GM21576 (cell line): ENCODE data around the gene H2BK1.

ENCODE experiments used
- ATAC-seq: cut with Tn5 transposase; IDR thresholded peaks from one replicate; pipeline ENCODE4 v1.9.1; 2021; ENCODE audit warnings: mild to moderate bottlenecking, moderate library complexity; ENCODE audit not compliant: unreplicated experiment

Gene H2BK1

DNA sequence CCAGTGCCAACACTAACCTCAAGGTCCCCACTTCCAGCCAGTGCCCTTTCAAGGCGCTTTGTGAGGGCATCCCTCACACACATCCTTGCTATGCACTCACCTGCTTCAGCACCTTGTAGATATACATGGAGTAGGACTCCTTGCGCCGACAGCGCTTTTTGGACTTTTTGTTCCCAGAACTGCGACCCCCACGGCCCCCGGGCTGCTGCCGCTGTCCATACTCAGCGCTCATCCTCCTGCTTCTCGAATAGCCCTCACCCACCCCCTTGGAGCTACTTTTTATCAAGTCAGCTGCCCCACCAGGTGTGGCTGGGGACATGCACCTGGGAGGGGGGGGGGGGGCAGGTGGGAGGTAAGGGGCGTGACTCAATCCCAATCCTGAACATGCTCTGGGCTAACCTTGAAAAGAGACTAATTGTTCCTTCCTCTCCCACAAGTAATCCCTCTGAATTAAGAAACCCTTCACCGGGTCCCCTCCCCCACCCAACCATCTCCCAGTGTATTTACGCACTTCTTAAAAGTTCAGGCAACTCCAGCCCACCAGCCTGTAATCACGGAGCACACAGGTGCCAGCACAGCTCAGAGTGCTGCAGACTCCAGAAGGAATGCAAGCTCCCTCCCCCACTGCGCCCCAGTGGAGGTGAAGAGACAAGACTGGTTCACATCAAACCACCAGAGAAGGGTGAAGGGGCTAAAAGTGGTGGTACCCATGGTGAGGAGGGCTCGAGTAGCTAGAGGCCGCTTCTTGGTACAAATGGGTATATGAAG lies at the start of gene H2BK1:
H2BK1 (minus strand) TSS at position 402 of the 768 bp plus-strand sequence; CDS start at position 232, 170 bp downstream.
- no peak for ATAC-seq

- no peak for ATAC-seq
These were observed 47.7 kb upstream of the H2BK1 start for GRCh38 chr7:151257990-151258389.

GRCh38 chr7:151256410-151257045 lies 46.2 kb upstream of the H2BK1 start:
- no peak for ATAC-seq

DNA sequence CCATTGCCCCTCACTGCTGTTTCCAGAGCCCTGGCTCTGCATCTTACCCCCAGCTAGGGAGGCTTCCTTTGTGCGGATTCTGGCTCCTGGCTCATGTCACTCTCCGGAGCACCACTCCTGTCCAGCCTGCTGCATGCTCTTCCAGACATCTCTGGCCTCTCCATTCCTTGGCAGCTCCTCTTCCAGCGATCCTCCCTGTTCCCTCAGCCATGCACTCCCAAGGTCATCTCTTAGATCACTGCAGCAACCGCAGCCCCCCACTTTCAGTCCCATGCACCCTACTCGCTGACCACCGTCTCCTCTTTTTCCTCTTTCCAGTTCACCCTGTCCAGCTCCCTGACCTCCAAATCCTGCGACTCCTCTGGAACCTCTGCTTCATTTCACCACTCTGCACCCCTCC lies 45.1 kb upstream of the H2BK1 start:
- ATAC-seq: no peak

- no peak for ATAC-seq
These were observed 44.6 kb upstream of the H2BK1 start for GRCh38 chr7:151254851-151255250.

DNA sequence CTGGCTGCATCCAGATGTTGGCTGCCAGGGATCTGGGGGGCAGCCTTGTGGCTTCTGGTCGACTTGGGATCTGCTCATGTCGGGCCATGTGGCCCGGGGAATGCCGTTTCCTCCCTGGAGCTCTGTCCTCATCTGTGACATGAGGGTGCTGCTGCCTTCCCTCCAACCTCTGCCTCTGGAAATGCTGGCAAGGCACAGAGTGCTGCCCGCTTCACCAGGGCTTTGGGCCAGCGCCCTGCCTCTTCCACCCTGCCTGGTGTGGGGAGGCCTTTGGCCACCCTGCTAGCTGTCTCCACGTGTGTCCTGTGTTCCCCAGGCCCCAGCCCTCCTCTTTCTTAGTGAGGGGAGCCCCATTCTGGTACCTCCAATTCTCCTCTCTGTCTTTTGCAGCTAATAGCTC lies 44.0 kb upstream of the H2BK1 start:
- ATAC-seq: no peak

GRCh38 chr7:151252961-151253711 lies 42.8 kb upstream of the H2BK1 start:
- ATAC-seq: no peak

DNA sequence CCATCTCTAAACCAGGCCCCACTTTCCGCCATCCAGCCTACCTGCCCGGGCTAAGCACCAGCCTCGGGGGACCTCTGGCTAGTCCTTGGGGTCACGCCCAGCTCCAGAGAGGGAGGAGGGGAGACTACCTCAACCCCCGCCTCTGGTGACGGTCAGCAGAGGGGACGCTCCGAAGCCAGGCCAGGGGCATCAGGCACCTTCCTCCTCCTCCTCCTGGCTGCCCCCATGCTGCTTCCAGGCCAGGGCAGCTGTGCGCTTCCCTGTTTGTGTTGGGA lies 42.2 kb upstream of the H2BK1 start:
- ATAC-seq: no peak

- no peak for ATAC-seq
These were observed 41.6 kb upstream of the H2BK1 start for GRCh38 chr7:151251689-151252560.

DNA sequence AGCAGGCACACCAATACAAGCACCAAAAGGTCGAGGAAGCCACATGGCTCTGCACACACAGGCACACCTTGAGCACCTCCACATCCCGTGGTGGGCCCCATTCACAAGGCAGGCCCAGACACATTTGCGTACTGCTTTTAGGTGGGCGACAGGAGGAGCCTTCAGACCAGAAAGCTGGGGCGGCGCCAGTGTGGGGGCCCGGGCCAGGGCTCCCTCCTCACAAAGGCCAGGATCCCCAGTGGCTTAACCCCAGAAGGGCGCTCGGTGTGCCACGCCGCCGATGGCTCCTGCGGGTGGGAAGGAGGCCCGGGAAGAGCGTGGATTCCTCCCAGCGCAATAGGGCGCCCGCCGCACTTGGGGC lies 41.0 kb upstream of the H2BK1 start:
- no peak for ATAC-seq

DNA sequence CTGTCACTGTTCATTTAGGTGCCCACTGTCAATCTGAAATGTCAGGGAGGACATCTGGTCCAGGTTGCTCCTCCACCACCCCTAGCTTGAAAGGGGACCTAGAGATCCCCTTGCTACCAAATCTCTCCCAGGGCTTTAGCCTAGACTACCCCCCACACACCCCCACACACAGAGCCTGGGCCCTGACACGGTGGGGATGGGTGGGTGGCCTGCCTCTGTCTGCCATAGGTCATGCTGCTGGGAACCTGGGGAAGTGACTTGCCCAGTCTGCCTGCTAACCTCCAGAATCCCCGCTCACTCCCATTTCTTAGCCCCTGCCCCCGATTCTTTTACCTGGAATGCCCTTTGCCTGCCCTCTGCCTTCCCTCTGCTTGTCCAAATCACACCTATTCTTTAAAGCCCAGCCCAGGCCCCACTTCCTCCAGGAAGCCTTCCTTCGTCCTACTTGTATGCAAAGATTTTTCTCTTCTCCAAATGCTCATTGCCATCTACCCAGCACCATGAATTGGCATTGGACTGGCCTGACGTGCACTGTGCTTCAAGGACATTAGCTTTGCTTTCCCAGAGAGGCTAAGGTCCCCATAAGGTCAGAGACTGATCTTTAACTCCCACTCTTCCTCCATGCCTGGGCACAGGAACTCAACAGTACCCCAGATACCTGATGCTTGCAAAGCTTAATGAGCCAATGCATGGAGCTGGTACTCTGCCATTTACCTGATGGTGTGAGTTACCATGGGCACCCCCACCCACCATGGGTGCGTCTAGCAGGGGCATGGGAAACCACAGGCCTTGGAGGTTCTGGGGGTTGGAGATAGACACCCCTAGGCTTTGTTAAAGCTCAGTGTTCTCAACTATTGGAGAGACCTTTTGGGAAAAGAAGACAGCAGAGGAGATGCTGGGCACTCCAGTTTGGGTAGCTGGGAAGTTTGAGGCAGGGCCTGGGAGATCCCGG lies 40.2 kb upstream of the H2BK1 start:
- ATAC-seq: no peak

GRCh38 chr7:151249732-151250072 lies 39.4 kb upstream of the H2BK1 start:
- ATAC-seq: no peak

GRCh38 chr7:151249034-151249731 lies 38.9 kb upstream of the H2BK1 start:
- no peak for ATAC-seq

DNA sequence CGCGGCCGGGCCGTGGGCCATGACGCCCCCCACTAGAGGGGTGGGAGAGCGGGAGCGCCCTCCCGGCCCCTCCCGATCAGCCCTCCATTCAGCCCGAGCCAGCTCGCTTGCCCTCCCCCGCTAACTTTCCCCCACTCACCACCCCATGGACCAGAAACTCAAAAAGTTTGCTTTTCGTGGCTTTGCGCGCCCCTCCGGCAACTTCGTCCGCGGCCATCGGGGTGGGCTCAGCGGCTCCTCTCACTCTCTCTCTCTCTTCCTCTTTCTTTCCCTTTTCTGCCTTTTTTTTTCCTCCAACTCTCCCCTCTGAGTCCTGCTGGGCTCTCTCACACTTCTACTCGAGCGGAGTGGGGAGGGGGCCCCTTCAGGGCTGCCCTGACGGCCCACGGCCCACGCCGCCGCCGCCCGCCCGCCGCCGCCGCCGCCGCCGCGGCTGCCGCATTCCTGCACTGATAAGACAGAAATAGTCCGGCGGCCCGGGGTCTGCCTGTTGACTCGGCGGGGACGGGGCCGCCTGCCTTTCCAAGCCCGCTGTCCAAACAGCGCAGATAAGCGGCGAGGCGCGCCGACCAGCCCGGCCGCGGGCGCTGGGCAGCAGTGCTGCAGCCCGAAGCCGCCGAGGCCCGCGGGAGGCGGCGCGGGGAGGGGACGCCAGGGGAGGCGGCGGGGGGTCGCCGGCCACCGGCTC lies 38.2 kb upstream of the H2BK1 start, which contains the start of gene SMARCD3:
SMARCD3 (minus strand) TSS at position 349 of the 688 bp plus-strand sequence; CDS start at position 217, 132 bp downstream.
- ATAC-seq: no peak

- ATAC-seq: no peak
These were observed 37.5 kb upstream of the H2BK1 start for GRCh38 chr7:151247611-151248345.

DNA sequence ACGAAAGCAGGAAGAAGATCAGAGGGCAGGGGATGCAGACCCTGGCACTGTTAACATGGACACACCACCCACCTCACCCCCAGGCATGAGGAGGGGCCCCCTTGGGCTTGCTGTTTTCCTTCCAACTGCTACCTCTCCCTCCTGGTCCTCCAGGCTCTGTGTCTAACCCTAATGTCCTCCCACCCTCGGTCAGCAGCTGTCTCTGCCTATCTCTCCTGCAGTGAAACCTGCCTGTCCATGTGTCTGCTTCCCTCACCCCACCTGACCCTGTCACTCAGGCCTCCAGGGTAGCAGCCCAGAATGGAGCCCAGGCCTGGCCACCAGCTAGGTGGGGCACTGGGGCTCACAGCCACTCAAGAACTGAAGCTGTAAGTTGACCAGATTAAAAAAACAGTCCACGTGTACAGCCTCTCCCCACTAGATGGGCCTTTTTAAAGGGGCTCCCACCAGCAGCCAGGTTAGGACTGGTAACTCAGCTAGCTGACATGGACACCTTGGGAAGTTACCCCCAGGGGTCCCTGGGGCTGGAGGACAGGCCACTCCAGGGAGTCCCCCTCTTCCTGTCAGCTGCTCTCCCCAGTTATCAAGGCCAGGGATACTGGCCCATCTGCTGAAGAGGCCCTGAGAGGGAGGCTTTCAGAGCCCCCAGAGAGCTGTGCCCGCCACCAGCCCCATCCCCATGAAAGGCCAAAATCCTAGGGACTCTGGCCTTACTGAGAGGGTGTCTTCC lies 36.7 kb upstream of the H2BK1 start:
- no peak for ATAC-seq

GRCh38 chr7:151246102-151246850 lies 36.0 kb upstream of the H2BK1 start:
- ATAC-seq: no peak
